ENCODE data around the gene GAS1.
A peak's percentile ranks its signal among the peaks of the same experiment; 100 is the strongest.

Gene GAS1

GRCh38 chr9:86962692-86963091 lies 15.4 kb upstream of the GAS1 start:
- no peak for DNase-seq

- DNase-seq: no peak
Observed at GRCh38 chr9:86960938-86961337, 13.6 kb upstream of the GAS1 start.

- no peak for DNase-seq
Observed at GRCh38 chr9:86958203-86958602, 10.9 kb upstream of the GAS1 start.

- no peak for DNase-seq
Observed at GRCh38 chr9:86955561-86955960, 8.3 kb upstream of the GAS1 start.

GRCh38 chr9:86955042-86955441 lies 7.7 kb upstream of the GAS1 start:
- no peak for DNase-seq

- no peak for DNase-seq
Observed at GRCh38 chr9:86953181-86953580, 5.9 kb upstream of the GAS1 start.

- DNase-seq: peak; percentile 66
Observed at GRCh38 chr9:86948074-86948929, 996 bp upstream of the GAS1 start.

- DNase-seq: peak; percentile 59
Observed at GRCh38 chr9:86946201-86947145, 833 bp downstream of the GAS1 start.

- DNase-seq: no peak
Observed at GRCh38 chr9:86945728-86946200, 1.5 kb downstream of the GAS1 start.

GRCh38 chr9:86944796-86945727 lies 2.2 kb downstream of the GAS1 start:
- DNase-seq: no peak

GRCh38 chr9:86943201-86944113 lies 3.8 kb downstream of the GAS1 start:
- no peak for DNase-seq

GRCh38 chr9:86942281-86943200 lies 4.8 kb downstream of the GAS1 start:
- no peak for DNase-seq

GRCh38 chr9:86941197-86941596 lies 6.1 kb downstream of the GAS1 start:
- DNase-seq: no peak

- DNase-seq: no peak
Observed at GRCh38 chr9:86940774-86941173, 6.5 kb downstream of the GAS1 start.

- no peak for DNase-seq
Observed at GRCh38 chr9:86939891-86940290, 7.4 kb downstream of the GAS1 start.

- DNase-seq: no peak
Observed at GRCh38 chr9:86939321-86939720, 8.0 kb downstream of the GAS1 start.

- no peak for DNase-seq
Observed at GRCh38 chr9:86938780-86939179, 8.5 kb downstream of the GAS1 start.

GRCh38 chr9:86926145-86926544 lies 21.2 kb downstream of the GAS1 start:
- DNase-seq: no peak

- no peak for DNase-seq
Observed at GRCh38 chr9:86925686-86926085, 21.6 kb downstream of the GAS1 start.

GRCh38 chr9:86924206-86924605 lies 23.1 kb downstream of the GAS1 start:
- no peak for DNase-seq
